ENCODE results near the gene MAPK7. TPM values are rescaled to one million over a fixed set of nuclear protein-coding genes. Genes with fewer than 3 reads are reported as not detected.

Gene MAPK7
- total RNA-seq, 4 donors from 2014 or later: 29.5 to 62.4 (median 39.3) TPM

GRCh38 chr17:19335951-19336631 is 42.2 kb upstream of the MAPK7 start:
- Histone ChIP-seq H3K9me3 (no peaks in the 10 kb centered on the region), H3K27ac (no peak overlapping the region), H3K36me3 (peaks cover 0 to 54% (median 0%) of the 10 kb centered on the region in 3 donors), H3K4me1 (peaks cover 0 to 30% (median 4%) of the 10 kb centered on the region in 4 donors), H3K27me3 (no peaks in the 10 kb centered on the region), H3K4me3 (no peak overlapping the region)
- DNase-seq (ENCODE audit: low spot score in 2 of 2): no peak
- 86 to 87% methylated on average over 16 to 18 of the region's 18 CpGs for WGBS, 2 donors
- no peak for TF ChIP-seq CTCF (IDR thresholded peaks at IDR 0.05)
- TF ChIP-seq POLR2A (IDR thresholded peaks at IDR 0.05): no peak
- TF ChIP-seq EP300 (IDR thresholded peaks at IDR 0.05): no peak

GRCh38 chr17:19336938-19337711 is 41.2 kb upstream of the MAPK7 start:
- WGBS, 2 donors: 50 to 70% methylated on average over 20 to 21 of the region's 21 CpGs
- no peaks in the 10 kb centered on the region for H3K9me3 ChIP-seq
- no peak for TF ChIP-seq EP300 (IDR thresholded peaks at IDR 0.05)
- no peak for TF ChIP-seq POLR2A (IDR thresholded peaks at IDR 0.05)
- TF ChIP-seq CTCF (IDR thresholded peaks at IDR 0.05): peak in 4 of 5 experiments; percentile 49 to 80 (median 72)
- no peaks in the 10 kb centered on the region for H3K27me3 ChIP-seq
- peak overlapping the region in 1 of 4 donors; percentile 49 for H3K27ac ChIP-seq
- peaks cover 0 to 38% (median 6%) of the 10 kb centered on the region in 4 donors for H3K4me1 ChIP-seq
- DNase-seq (ENCODE audit: low spot score in 2 of 2): no peak
- H3K36me3 ChIP-seq: peaks cover 0 to 43% (median 0%) of the 10 kb centered on the region in 3 donors
- H3K4me3 ChIP-seq: no peak overlapping the region

GRCh38 chr17:19337712-19338023 is 40.6 kb upstream of the MAPK7 start:
- H3K27me3 ChIP-seq: no peaks in the 10 kb centered on the region
- no peaks in the 10 kb centered on the region for H3K9me3 ChIP-seq
- H3K27ac ChIP-seq: peak overlapping the region in 2 of 4 donors; percentile 20 to 40
- H3K4me3 ChIP-seq: no peak overlapping the region
- peaks cover 0 to 38% (median 0%) of the 10 kb centered on the region in 3 donors for H3K36me3 ChIP-seq
- WGBS, 2 donors: 46 to 47% methylated on average over 2 of the region's 2 CpGs
- DNase-seq (ENCODE audit: low spot score in 2 of 2): no peak
- TF ChIP-seq POLR2A (IDR thresholded peaks at IDR 0.05) (no peak), CTCF (IDR thresholded peaks at IDR 0.05) (no peak), EP300 (IDR thresholded peaks at IDR 0.05) (no peak)
- H3K4me1 ChIP-seq: peaks cover 0 to 44% (median 9%) of the 10 kb centered on the region in 4 donors

GRCh38 chr17:19338031-19338990 is 40.0 kb upstream of the MAPK7 start:
- WGBS, 2 donors: 58 to 65% methylated on average over 5 to 7 of the region's 7 CpGs
- no peaks in the 10 kb centered on the region for H3K27me3 ChIP-seq
- H3K4me3 ChIP-seq: no peak overlapping the region
- TF ChIP-seq EP300 (IDR thresholded peaks at IDR 0.05) (peak in 1 of 2 donors; percentile 7), POLR2A (IDR thresholded peaks at IDR 0.05) (no peak), CTCF (IDR thresholded peaks at IDR 0.05) (peak; percentile 22 to 65 (median 47))
- peak overlapping the region in 2 of 4 donors; percentile 20 to 40 for H3K27ac ChIP-seq
- DNase-seq (ENCODE audit: low spot score in 2 of 2): no peak
- peaks cover 0 to 50% (median 10%) of the 10 kb centered on the region in 4 donors for H3K4me1 ChIP-seq
- no peaks in the 10 kb centered on the region for H3K9me3 ChIP-seq
- H3K36me3 ChIP-seq: peaks cover 0 to 31% (median 0%) of the 10 kb centered on the region in 3 donors
